NCI-H2196 (cell line): Measurements from ENCODE around the gene ZP2.
"Not testable (repeated sequence)": the region's sequence is repeated elsewhere in the genome, so short reads cannot be mapped to it uniquely, and the experiment has no call there.

Source experiments
- DNase-seq: peaks from one replicate; lab custom pipeline; 2025; ENCODE audit not compliant: unreplicated experiment; lab: John Stamatoyannopoulos, UW

ZP2 gene

DNA sequence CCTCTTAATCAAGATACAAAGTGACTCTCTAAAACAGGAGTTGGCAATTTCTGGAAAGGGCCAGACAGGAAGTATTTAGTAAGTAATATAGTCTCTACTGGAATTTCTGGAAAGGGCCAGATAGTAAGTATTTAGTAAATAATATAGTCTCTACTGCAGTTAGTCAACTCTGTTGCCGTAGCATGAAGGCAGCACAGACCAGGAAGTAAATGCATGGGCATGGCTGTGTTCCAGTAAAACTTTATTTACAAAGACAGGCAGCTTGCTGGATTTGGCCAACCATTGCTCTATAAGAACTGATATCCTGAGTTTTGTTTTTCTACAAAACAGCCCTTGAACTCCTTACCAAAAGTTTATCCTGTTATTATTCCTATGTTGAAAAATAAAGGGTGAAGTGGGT, 36.0 kb downstream of the ZP2 start:
- DNase-seq, result peak; percentile 19

DNA sequence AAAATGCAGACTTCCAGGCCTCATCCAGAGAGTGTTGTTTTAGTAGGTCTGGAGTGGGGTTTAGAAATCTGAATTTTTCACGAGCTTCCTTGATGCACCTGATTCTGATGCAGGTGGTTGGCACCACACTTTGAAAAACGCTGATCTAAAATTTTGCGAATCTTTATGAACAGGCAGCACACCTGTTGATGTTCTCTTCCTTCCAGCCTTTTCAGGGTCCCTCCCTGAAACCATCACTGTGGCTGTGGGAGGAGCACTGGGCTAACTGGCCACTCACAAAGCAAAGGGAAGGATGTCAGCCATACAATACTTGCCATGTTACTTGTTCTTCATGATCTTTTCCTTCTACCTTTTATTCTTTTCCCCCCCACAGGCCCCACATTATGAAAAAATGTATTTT, 38.7 kb downstream of the ZP2 start:
- no peak for DNase-seq

DNA sequence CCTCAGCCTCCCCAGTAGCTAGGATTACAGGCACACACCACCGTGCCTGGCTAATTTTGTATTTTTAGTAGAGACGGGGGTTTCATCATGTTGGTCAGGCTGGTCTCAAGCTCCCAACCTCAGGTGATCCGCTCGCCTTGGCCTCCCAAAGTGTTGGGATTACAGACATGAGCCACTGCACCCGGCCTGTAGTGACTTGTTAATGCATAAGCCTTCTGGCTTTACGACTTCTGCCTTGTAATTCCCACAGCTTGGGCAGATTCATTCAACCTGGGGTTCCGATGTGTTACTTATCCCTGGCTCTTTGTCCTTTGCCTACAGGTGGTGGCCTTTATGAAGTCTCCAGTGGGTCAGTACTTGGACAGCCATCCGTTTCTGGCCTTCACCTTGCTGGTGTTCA, 41.3 kb downstream of the ZP2 start:
- DNase-seq, result not testable (repeated sequence)

DNA sequence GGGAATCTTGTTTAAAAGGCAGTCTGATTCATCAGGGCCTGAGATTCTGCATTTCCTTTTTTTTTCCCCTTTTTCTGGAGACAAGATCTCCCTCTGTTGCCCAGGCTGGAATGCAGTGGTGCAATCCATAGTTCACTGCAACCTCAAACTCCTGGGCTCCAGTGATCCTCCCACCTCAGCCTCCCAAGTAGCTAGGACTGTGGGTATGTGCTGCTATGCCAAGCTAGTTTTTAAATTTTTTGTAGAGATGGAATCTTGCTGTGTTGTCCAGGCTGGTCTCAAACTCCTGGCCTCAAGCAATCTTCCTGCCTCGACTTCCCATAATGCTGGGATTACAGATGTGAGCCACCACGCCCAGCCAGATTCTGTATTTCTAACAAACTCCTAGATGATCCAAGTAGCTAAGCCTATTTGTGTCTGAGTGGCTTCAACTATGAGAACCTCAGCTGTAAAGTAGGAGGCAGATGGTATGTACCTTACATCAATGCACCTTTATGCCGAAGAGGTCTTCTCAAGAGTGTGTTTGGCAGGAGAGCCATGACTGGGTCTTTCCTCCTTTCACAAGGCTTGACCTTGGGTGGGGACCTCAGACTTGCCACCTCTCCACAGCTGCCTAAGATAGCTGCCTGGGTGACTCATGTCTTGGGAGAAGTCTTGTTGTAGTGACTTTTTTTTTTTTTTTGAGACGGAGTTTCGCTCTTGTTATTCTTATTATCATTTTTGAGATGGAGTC, 42.0 kb downstream of the ZP2 start:
- no peak for DNase-seq

DNA sequence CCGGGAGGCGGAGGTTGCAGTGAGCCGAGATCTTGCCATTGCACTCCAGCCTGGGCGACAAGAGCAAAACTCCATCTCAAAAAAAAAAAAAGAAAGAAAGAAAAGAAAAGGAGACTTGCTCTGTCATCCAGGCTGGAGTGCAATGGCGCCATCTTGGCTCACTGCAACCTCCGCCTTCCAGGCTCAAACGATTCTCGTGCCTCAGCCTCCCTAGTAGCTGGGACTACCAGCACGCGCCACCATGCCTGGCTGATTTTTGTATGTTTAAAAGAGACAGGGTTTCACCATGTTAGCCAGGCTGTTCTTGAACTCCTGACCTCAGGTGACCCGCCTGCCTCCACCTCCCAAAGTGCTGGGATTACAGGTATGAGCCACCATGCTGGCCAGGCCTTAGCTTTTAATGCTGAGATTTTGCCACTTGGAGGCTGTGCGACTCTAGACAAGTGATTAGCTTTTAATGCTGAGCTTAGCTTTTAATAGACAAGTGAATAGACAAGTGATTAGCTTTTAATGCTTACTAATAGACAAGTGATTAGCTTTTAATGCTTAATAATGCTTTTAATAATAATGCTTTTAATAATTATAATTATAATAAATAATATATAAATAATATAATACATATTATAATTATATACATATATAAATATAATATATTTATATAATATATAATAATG, 43.3 kb downstream of the ZP2 start:
- DNase-seq, result no peak

DNA sequence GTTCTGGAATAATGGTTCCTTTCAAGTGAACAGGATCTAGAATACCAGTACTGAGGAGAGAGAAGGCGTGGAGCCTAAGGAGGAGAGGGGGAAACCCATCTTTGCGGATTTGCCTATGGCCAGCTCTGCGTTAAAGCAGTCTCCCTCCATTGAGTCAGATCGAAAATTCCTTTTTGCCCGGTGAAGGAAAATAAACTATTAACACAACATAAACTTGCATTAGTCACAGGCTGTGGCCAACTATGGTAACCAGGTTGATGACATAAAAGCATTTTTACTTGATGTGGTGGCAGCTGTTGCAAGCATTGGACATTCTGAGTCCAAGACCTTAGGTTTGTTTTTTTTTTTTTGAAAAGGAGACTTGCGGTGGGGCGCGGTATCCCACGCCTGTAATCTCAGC, 44.0 kb downstream of the ZP2 start:
- DNase-seq, result no peak

DNA sequence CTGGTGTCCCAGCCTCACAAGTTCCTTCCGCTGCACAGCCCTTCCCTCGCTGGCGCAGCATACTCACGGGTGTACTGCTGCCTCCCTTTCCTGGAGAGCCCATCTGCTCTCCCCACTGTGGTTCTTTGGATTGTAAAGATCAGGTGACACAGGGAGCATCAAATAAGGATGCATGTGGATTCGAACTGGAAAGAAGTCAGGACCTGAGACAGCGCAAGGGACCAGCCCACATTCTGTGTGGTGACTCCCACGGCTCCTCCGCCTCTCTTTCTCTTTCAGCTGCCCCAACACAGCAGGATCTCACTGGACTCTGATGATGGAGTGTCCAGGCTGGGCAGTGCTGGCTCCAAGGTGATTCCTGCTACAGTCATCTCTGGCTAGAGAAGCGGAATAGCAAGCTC, 44.8 kb downstream of the ZP2 start:
- no peak for DNase-seq

DNA sequence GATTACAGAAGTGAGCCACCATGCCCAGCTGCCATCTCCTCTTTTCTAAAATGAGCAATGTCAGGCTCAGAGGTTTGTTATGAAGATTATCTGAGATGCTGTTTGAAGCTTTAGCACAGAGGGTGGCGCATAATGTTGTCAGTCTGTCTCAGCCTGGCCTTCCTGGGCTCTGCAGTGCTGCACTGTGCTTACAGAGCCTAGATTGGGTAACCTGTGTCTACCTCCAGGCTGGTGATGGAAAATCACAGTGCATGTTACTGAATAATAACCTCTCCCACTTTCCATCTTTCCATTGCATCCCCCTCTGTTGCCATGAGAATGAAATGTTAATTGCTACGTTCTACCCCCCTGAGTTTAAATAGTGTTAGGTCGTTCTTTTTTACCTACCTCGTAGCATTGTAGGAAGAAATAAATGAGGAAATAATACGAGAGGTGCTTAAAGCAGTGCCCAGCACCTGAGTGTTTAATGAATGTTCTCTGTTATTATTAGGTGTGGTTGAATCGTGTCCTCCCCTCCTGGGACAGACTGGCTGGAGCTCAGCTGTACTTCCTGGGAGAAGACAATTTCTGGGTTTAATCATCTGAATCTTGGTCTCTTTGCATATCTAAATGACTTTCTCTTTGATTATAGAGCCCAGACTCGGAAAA, 46.7 kb downstream of the ZP2 start:
- no peak for DNase-seq

DNA sequence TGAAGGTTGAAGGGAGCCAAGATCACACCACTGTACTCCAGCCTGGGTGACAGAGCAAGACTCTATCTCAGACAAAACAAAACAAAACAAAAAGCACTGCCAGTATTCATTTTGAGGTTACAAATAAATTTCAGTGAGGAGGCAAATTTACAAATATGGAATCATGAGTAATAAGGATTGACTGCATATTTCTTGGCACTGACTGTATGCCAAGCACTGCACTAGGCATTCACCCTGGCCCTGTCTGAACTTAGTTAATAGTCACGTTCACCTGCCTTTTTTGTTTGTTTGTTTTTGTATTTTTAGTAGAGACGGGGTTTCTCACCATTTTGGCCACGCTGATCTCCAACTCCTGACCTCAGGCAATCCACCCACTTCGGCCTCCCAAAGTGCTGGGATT, 47.8 kb downstream of the ZP2 start:
- no peak for DNase-seq

DNA sequence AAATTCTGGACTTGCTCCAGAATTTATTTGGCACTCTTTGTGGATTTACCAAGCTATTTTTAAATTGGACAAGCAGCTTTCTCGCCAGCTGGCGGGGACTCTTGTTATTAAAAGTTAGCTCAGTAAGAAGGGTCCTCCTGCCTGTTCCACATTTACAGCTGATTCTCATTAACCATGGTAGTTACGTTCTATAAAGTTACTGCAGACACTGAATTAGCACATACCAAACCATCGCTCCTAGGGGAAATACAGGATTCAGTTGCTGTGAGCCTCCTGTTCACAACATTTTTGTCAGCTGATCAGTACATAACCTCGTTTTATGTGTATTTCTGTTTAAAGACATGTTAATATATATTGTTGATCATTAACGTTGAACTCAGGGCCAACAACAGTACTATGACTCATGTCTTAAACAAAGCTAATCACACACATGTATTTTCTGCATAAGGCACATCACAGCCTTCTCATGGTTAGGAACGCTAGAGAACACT, 48.7 kb downstream of the ZP2 start:
- DNase-seq, result no peak

DNA sequence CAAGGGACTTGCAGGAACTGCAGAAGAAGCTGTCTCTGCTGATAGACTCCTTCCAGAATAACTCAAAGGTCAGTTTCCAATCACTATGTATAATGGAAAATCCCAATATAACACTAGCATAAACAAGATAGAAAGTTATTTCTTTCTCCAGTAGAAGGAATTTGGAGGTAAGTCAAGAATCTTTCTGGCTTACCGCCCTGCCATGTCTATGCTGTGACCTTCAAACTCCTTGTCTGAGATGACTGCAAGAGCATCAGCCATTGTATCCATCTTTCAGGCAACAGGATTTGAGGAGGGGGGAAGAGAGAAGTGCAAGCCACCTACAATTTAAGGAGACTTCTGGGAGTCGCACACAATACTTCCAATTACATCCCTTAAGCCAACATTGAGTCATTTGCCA, 50.2 kb downstream of the ZP2 start:
- DNase-seq, result no peak

DNA sequence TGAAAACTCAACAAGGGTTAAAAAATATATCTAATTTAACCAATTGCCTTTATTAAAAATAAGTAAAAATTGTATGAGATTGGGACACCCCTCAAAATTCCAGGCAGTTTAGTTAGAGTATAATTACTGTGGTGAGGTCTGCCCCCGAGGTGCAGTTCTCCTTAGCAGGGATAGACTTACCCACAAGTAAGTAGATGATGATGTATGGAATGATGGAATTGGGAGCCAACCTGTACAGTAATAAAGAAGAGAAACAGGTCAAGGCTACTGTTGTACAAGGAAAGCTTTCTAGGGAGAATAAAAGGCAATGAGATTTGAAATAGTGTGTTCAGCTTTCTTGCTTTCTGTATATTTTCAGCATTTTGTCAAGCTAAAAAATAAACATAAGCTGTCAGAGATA, 51.1 kb downstream of the ZP2 start:
- DNase-seq, result no peak

DNA sequence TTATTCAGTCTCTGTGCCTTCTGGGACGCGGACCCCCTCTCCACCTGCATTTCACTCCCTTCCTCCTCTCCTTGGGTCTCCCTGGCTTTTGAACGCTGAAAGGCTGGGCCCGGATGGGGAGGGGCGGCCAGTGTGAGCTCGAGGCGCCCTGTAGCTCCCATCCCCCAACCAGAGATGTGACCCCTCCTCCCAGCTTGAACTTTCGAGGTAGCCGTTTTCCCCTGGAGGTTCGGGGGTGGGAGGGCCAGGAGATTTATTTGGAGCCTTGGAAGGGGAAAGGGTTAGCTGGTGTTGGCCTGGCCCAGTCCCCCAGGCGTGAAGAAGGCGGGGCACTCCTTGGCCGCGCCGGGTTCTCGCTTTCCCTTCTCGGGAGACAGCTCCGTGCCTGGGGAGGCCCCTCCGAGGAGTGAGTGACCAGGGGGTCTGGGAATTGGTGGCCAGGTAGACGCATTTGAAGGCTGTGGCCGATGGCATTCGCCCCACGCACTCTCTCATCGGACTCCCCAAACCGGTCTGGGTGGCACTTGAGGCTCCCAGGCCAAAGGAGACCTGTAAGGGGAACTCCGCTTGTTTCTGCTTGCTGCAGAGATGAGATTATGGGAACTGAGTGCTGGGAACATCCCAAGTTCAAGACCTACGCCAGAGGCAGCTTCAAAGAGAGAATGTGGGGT, 52.0 kb downstream of the ZP2 start:
- no peak for DNase-seq

DNA sequence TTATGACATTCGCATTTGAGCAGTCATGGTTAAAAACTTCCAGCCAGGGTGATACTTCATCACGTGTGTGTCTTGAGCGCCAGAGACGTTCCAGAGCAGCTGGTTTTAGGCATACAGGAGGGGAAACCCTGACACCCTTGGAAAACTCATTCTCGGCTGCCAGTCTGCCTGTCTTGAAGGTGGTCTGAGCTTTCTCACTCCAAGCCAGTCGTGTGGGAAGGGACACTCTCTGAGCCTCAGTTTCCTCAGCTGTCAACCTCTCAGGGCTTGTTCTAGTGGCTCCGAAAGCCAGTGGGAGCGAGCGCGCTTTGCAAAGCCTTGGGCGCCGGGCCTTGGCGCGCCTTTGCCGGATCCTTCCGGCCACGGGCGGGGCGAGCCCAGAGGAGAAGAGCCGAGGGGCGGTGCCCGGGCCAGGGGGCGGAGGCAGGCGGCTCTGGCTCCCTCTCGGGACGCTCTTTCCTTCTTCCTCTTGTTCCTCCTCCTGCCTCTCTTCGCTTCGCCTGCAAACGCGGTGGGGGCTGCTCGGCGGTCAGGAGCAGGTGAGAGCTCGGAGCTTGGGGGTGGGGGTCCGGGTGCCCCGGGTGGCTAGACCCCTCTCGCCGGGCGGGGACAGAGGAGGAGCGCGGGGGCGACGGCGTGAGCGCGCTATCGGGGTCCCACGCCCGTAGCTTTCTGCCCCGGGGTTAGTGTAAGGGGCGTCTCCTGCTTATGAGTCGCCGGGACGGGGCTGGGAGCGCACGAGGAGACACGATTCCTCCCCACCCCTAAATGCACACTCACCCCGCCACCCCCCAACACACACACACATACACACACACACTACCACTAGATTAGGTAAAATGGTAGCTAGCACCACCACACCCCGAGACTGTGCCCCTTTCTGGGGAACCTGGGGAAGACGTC, 52.9 kb downstream of the ZP2 start, which contains the start of gene LDAF1:
Gene LDAF1, plus strand, starts transcription at position 467 of the 903 bp plus-strand sequence. CDS start 2,509 bp downstream, outside the sequence.
- DNase-seq, result peak; percentile 80

DNA sequence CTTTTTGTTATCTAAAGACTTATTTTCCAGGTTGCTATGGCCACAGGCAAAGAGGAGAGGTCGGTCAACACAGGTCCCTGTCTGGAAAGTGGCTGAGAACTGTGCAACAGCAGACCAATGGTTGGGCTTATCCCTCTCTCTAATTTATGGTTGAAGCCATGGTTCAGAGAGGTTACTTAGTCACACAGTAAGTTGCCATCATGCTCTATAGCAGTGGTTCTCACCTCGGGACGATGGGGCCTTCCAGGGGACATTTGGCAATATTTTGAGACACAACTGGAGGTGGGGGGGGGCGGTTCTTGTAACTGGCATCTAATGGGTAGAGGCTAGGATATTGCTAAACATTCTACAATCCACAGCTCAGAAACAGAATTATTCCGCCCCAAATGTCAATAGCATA, 53.7 kb downstream of the ZP2 start:
- DNase-seq, result no peak

DNA sequence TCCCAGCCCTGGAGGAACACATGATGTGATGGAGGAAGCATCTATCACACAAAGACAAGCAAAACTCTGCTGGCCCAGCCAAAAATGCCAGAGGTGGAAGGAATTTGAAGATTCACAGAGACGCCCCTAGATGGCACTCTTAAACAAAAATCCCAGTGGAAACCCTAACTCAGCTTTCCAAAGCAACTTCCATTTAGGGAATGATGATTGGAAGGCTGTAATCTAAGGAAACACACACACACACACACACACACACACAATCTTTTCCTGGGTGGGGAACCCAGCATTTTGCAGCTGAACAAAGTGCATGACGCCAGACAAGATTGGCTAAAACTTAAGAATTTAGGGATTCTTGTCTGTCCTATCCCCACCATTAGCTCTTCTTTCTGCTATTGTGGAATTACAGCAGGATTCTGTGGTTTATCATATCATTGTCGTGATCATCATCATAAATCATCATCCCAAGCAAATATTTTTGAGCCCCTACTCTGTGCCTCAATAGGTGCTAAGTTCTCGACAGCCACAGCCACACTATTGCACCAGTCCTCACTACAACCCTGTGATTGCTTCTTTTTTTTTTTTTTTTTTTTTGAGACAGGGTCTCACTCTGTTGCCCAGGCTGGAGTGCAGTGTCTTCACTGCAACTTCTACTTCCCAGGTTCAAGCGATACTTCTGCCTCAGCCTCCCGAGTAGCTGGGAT, 54.5 kb downstream of the ZP2 start:
- DNase-seq, result peak; percentile 66

DNA sequence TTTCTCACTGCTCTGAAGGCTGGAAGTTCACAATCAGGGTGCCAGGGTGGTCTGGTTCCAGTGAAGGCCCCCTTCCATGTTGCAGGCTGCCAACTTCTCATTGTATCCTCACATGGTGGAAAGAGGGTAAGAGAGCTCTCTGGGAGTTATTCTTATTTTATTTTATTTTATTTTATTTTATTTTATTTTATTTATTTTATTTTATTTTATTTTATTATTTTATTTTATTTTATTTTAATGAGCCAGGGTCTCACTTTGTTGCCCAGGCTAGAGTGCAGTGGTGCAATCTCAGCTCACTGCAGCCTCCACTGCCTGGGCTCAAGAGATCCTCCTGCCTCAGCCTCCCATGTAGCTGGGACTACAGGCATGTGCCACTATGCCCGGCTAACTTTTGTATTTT, 55.4 kb downstream of the ZP2 start:
- not testable (repeated sequence) for DNase-seq

DNA sequence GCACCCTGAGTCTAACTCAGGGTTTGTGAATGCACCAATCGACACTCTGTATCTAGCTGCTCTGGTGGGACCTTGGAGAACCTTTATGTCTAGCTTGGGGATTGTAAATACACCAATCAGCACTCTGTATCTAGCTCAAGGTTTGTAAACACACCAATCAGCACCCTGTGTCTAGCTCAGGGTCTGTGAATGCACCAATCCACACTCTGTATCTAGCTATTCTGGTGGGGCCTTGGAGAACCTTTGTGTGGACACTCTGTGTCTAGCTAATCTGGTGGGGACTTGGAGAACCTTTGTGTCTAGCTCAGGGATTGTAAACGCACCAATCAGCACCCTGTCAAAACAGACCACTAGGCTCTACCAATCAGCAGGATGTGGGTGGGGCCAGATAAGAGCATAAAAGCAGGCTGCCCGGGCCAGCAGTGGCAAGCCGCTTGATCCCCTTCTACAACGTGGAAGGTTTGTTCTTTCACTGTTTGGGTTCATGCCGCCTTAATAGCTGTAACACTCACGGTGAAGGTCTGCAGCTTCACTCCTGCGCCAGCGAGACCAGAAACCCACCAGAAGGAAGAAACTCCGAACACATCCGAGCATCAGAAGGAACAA, 58.1 kb downstream of the ZP2 start:
- DNase-seq, result not testable (repeated sequence)
